ENCODE data around the gene RAB3A.

RAB3A gene

DNA sequence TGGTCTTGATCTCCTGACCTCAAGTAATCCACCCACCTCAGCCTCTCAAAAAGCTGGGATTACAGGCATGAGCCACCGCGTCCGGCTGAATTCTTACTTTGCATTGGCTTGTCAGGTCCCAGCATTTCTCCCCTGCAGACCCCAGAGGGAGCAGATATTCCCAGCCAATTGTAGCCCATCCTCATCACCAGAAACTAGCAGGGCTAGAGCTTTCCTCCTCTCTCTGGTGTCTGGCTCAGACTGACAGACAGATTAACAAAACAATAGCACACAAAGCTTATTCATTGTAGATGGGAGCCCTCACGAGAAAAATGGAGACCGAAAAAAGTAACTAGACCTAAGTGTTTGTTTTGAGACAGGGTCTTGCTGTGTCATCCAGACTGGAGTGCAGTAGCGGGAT is 18.3 kb downstream of the RAB3A start:
- H3K4me3 ChIP-seq (ENCODE audit: low read depth, low read length): no peak overlapping the region
- TF ChIP-seq, protein P1, sequence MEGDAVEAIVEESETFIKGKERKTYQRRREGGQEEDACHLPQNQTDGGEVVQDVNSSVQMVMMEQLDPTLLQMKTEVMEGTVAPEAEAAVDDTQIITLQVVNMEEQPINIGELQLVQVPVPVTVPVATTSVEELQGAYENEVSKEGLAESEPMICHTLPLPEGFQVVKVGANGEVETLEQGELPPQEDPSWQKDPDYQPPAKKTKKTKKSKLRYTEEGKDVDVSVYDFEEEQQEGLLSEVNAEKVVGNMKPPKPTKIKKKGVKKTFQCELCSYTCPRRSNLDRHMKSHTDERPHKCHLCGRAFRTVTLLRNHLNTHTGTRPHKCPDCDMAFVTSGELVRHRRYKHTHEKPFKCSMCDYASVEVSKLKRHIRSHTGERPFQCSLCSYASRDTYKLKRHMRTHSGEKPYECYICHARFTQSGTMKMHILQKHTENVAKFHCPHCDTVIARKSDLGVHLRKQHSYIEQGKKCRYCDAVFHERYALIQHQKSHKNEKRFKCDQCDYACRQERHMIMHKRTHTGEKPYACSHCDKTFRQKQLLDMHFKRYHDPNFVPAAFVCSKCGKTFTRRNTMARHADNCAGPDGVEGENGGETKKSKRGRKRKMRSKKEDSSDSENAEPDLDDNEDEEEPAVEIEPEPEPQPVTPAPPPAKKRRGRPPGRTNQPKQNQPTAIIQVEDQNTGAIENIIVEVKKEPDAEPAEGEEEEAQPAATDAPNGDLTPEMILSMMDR (IDR thresholded peaks at IDR 0.05; ENCODE audit: low read depth, low read length): no peak

DNA sequence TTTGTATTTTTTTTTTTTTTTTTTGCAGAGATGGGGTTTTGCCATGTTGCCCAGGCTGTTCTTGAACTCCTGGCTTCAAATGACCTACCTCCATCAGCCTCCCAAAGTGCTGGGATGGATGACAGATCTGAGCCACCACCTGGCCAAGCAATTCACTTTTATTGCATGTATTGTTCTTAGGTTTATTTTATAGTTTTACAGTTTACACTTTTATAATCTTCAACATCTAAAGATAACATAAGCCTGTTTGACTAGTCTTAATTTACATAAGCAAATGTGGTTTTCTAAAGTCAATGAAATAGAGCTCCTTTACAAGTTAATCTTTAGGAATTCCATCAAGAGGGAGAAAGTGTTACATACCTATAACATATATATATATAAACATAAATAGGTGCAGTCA is 20.3 kb downstream of the RAB3A start:
- TF ChIP-seq, protein P1 (IDR thresholded peaks at IDR 0.05; ENCODE audit: low read depth, low read length): no peak
- no peak overlapping the region for H3K4me3 ChIP-seq (ENCODE audit: low read depth, low read length)

DNA sequence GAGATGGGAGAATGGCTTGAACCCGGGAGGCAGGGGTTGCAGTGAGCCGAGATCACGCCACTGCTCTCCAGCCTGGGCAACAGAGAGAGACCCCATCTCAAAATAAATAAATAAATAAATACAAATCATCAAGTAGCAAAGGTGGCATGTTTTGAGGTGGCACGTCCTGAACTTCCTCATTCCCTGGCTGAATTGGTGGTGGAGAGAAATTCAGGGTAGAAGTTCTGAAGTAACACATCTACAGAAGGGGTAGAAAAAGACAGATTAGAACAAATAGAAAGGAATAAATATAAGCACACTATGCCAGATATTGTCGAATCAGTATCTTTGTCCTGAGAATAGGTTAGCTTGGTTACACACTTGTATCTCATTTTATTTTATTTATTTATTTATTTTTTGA is 23.9 kb downstream of the RAB3A start:
- TF ChIP-seq, protein P1 (IDR thresholded peaks at IDR 0.05; ENCODE audit: low read depth, low read length): no peak
- no peak overlapping the region for H3K4me3 ChIP-seq (ENCODE audit: low read depth, low read length)

DNA sequence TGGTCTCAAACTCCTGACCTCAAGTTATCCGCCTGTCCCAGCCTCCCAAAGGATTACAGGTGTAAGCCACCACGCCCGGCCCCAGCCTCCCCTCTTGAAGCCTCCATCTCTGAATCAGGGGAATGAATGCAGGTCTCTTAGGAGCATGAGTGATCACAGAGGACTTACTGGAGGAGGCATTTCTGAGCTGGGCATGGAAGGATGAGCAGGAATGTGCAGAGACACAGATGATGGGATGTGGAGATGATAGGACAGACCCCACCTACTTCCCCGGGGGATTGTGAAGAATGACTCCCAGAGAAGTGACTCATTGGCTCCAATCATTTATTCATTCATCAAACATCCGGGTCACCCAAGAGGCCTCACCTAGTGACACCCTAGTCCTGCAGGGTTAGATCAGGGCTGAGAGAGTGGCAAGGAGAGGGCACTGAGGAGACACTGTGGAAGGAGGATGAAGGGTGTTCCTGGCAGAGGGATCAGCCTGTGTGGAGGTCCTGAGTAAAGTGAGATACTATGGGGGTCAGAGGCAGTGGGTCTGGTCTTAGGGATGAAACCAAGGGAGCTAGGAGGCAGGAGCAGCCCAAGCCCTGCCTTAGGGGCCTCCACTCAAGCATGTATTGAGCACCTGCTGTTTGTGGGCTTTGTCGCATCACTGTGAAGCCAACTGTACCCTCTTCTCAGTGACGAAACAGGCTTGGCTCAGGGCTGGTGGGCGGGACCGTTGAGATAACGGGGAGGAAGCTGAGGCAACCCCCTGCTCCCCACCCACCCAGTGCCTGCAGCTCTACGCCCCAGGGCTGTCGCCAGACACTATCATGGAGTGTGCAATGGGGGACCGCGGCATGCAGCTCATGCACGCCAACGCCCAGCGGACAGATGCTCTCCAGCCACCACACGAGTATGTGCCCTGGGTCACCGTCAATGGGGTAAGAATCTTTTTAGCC is 27.2 kb downstream of the RAB3A start:
- H3K4me3 ChIP-seq (ENCODE audit: low read depth, low read length): no peak overlapping the region
- TF ChIP-seq, protein P1 (IDR thresholded peaks at IDR 0.05; ENCODE audit: low read depth, low read length): no peak

DNA sequence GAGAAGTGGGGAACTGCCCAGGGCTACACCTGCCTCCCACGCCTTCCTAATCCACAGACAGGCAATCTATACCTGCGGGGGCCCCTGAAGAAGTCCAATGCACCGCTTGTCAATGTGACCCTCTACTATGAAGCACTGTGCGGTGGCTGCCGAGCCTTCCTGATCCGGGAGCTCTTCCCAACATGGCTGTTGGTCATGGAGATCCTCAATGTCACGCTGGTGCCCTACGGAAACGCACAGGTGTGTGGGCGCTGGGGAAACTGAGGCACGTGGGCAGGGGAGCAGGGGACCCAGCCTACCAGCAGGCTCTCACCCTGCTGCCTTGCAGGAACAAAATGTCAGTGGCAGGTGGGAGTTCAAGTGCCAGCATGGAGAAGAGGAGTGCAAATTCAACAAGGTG is 28.9 kb downstream of the RAB3A start:
- H3K4me3 ChIP-seq (ENCODE audit: low read depth, low read length): no peak overlapping the region
- TF ChIP-seq, protein P1 (IDR thresholded peaks at IDR 0.05; ENCODE audit: low read depth, low read length): no peak

DNA sequence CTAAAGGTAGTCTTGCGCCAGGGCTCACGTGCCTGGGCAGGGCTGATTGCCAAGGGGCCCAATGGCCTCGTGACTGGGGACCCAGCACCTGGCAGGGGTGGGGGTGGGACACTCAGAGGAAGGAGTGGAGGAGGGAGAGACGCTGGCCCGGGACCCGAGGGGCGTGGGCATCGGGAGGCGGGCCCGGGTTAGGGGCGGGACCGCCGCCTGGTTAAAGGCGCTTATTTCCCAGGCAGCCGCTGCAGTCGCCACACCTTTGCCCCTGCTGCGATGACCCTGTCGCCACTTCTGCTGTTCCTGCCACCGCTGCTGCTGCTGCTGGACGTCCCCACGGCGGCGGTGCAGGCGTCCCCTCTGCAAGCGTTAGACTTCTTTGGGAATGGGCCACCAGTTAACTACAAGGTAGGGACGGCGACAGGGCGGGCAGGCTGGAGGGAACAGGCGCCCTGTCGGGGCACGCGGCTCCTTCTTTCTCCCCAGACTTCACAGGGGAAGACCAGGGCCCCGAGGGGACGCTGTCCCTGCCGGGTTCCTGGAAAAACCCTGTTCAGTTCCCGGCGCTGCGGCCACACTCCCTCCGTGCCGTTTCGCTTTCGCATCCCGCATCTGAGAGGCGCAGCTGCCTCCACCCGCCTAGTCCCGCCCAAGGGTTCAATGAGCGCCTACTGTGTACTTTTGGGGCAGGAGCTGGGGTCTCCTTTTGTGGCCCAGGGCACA is 30.1 kb downstream of the RAB3A start, which contains the start of gene IFI30:
IFI30 (plus strand) TSS at position 242 of the 717 bp plus-strand sequence; CDS start at position 271, 29 bp downstream.
- TF ChIP-seq, protein P1 (IDR thresholded peaks at IDR 0.05; ENCODE audit: low read depth, low read length): no peak

More for the DNA sequence above, 30.1 kb downstream of the RAB3A start, which contains the start of gene IFI30:
- H3K4me3 ChIP-seq (ENCODE audit: low read depth, low read length): peak within 1 kb of the TSS; percentile 69

Data from WI38 (cell line).